Panc1 (cell line): ENCODE data around the gene TNNC2. TPM values are rescaled to one million over a fixed set of nuclear protein-coding genes. Genes with fewer than 3 reads are reported as not detected.

Experiments used
- ATAC-seq: fragments of 200-7000 bp; cut with Tn5 transposase; 2 replicates; pipeline ENCODE4 v1.9.1; 2020; ENCODE audit warnings: mild to moderate bottlenecking, moderate library complexity
- BruUV-seq: library from RNA; stranded (reverse); fragments of 400-500 nt; replicated peaks from 2 replicates; lab custom pipeline; 2021; lab: Mats Ljungman, UMichigan
- CTCF ChIA-PET: fragments of 300-600 bp; sonication (Branson Sonifier 250); formaldehyde crosslinking; loops from one replicate; lab custom pipeline; 2022; ENCODE audit warnings: antibody characterized with exemption; lab: Charles Lee
- POLR2A ChIA-PET: fragments of 300-600 bp; sonication (Branson Sonifier 250); formaldehyde crosslinking; loops from one replicate; lab custom pipeline; 2022; ENCODE audit warnings: antibody characterized with exemption; lab: Charles Lee
- DNase-seq: peaks from one replicate; pipeline ENCODE4 v3.0.0-alpha.2; 2010; ENCODE audit warnings: low read depth, low spot score
- H3K27ac ChIP-seq: 2 replicates; pipeline ENCODE4 v1.5.1; 2011; ENCODE audit warnings: mild to moderate bottlenecking, low read length, inconsistent platforms
- H3K27me3 ChIP-seq: fragments of 200-500 bp; sonication (Bioruptor generic); 2 replicates; pipeline ENCODE4 v1.6.0; 2014; ENCODE audit warnings: low read length, inconsistent platforms; ENCODE audit not compliant: control insufficient read depth, insufficient read depth
- H3K36me3 ChIP-seq: fragments of 200-500 bp; sonication (Bioruptor generic); 2 replicates; pipeline ENCODE4 v1.5.1; 2014; ENCODE audit warnings: inconsistent platforms, mild to moderate bottlenecking, low read length, moderate library complexity; ENCODE audit not compliant: control insufficient read depth, insufficient read depth
- H3K4me1 ChIP-seq: 2 replicates; pipeline ENCODE4 v1.5.1; 2011; ENCODE audit warnings: inconsistent platforms, mild to moderate bottlenecking, low read length, moderate library complexity; ENCODE audit not compliant: control insufficient read depth, insufficient read depth
- H3K4me3 ChIP-seq, 2 experiments: 2 replicates each; pipeline ENCODE4 v1.5.1; 2011 to 2012; ENCODE audit warnings: low read depth in 2 of 2, low read length in 2 of 2, mild to moderate bottlenecking in 2 of 2, inconsistent platforms in 1 of 2, moderate library complexity in 1 of 2
- H3K9me3 ChIP-seq: fragments of 200-500 bp; sonication (Bioruptor generic); 2 replicates; pipeline ENCODE4 v1.5.1; 2014; ENCODE audit warnings: low read depth, mild to moderate bottlenecking, inconsistent platforms, low read length, moderate library complexity; ENCODE audit not compliant: control insufficient read depth, insufficient read depth
- CTCF ChIP-seq: fragments of 450-650 bp; IDR thresholded peaks from 2 replicates; pipeline ENCODE4 v1.5.1; 2017; ENCODE audit warnings: mild to moderate bottlenecking
- POLR2AphosphoS5 ChIP-seq: IDR thresholded peaks from 2 replicates; pipeline ENCODE4 v1.6.1; 2012; ENCODE audit warnings: mild to moderate bottlenecking, low read depth, low read length, moderate library complexity
- REST ChIP-seq, 2 experiments: IDR thresholded peaks; 2 replicates each; pipeline ENCODE4 v1.6.1; 2011 to 2012; ENCODE audit warnings: low read depth in 2 of 2, control low read depth in 1 of 2, low read length in 1 of 2, mild to moderate bottlenecking in 1 of 2, moderate library complexity in 1 of 2; ENCODE audit not compliant: insufficient read depth in 1 of 2
- SIN3A ChIP-seq: IDR thresholded peaks from 2 replicates; pipeline ENCODE4 v1.6.1; 2012; ENCODE audit warnings: low read depth, mild to moderate bottlenecking, low read length, moderate library complexity, borderline replicate concordance; ENCODE audit not compliant: insufficient read depth
- TCF7L2 ChIP-seq: IDR thresholded peaks from 2 replicates; pipeline ENCODE4 v1.6.1; 2011; ENCODE audit warnings: mild to moderate bottlenecking, low read depth, low read length, inconsistent platforms
- in situ Hi-C: cut with HindIII; loops from 2 replicates; pipeline ENCODE4 v1.10.0; 2016; ENCODE audit warnings: low sequenced_read_pairs, low pct_unique_long_range_greater_than_20kb
- intact Hi-C: fragments of 100-400 bp; cut with micrococcal nuclease; formaldehyde crosslinking; loops from one replicate; pipeline ENCODE4 v1.10.0; 2022; ENCODE audit not compliant: unreplicated experiment
- total RNA-seq: library from RNA; stranded (reverse); gene quantifications from one replicate; pipeline ENCODE4 v1.2.1, GENCODE V29; 2021; ENCODE audit not compliant: unreplicated experiment

TNNC2 gene
- total RNA-seq, 1 experiment from 2014 or later = 0.26 TPM

GRCh38 chr20:45788351-45788750 lies 38.8 kb downstream of the TNNC2 start:
- DNase-seq = no peak
- Histone ChIP-seq H3K27me3 (no peaks in the 10 kb centered on the region), H3K9me3 (no peaks in the 10 kb centered on the region), H3K4me3 (no peak overlapping the region), H3K4me1 (peaks cover 5% of the 10 kb centered on the region), H3K36me3 (no peaks in the 10 kb centered on the region; the same call in 1 of the 2 replicates), H3K27ac (no peak overlapping the region)
- ATAC-seq = no peak
- intact Hi-C loops (no loop called here), in situ Hi-C loops (no loop called here)
- TF ChIP-seq TCF7L2 (no peak), POLR2AphosphoS5 (no peak), REST (IDR thresholded peaks at IDR 0.05; ENCODE audit: insufficient read depth in 1 of 2, low read depth in 2 of 2, low read length in 1 of 2) (no peak), SIN3A (no peak), CTCF (no peak)
- BruUV-seq = no TSS peak
- ChIA-PET CTCF (interaction anchor here (0.5 kb wide), 1 partner anchor 308 kb away, joined by 8 read pairs; no protein-coding TSS in a partner anchor), POLR2A (no interaction called here)

DNA sequence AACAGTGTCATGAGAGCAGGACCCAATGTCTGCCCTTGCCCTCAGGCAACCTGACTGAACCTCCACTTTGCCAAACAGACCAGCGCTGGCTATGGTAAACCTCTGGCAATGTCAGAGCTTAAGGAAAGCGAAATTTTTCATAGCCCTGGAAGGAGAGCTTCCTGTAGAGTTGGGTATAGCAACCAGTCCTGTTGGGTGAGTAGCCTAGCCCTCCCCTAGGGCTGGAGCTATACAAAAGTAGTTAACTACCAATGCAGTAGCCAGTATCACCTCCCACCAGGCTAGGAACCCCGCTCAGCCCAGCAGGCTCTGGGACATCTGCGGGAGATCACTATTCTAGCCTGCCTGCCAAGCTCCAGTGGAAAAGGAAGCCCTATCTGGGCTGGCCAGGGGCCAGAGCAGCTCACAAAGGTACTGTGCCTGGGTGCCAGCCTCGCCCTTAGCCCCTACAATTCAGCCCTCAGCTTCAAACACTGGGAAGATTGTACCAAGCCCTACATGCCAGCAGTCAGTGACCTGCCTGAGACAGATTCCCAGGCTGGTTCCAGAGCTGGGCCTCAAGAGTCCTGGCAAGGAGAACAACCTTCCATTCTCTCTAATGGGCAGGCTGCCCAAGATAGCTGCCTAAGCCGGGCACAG lies 43.3 kb downstream of the TNNC2 start:
- no peak for ATAC-seq
- in situ Hi-C loops = no loop called here
- CTCF ChIA-PET = interaction anchor here (0.6 to 0.9 kb wide), 2 partner anchors 15 to 1422 kb away, joined by 3 read pairs; no protein-coding TSS in a partner anchor

More for the DNA sequence above, 43.3 kb downstream of the TNNC2 start:
- Histone ChIP-seq H3K27me3 (no peaks in the 10 kb centered on the region), H3K27ac (no peak overlapping the region), H3K4me3 (no peak overlapping the region), H3K9me3 (no peaks in the 10 kb centered on the region), H3K36me3 (no peaks in the 10 kb centered on the region), H3K4me1 (peaks cover 35% of the 10 kb centered on the region)
- no peak for TF ChIP-seq POLR2AphosphoS5
- no peak for TF ChIP-seq REST (IDR thresholded peaks at IDR 0.05; ENCODE audit: insufficient read depth in 1 of 2, low read depth in 2 of 2, low read length in 1 of 2)
- no peak for TF ChIP-seq SIN3A
- no peak for TF ChIP-seq CTCF
- no peak for TF ChIP-seq TCF7L2
- no peak for DNase-seq
- intact Hi-C loops = no loop called here
- no TSS peak for BruUV-seq
- POLR2A ChIA-PET = interaction anchor here (0.6 kb wide), 1 partner anchor 8 kb away, joined by 4 read pairs; the partner anchor contains the start of genes DNTTIP1 and WFDC3
